D721Med (cell line): Measurements from ENCODE around the gene AVPR2.

Experiments used
- DNase-seq: peaks from one replicate; pipeline ENCODE4 v3.0.0; 2011; ENCODE audit warnings: low spot score; ENCODE audit not compliant: insufficient read length
- FAIRE-seq: peaks from 2 replicates; lab custom pipeline; 2011; peaks lifted over from hg19 to GRCh38; lab: Jason Lieb, UNC
- CTCF ChIP-seq: IDR thresholded peaks from 2 replicates; pipeline ENCODE4 v1.5.1; 2012; ENCODE audit warnings: mild to moderate bottlenecking, control low read depth; ENCODE audit not compliant: insufficient read depth; ENCODE audit errors: missing control alignments

Gene AVPR2

DNA sequence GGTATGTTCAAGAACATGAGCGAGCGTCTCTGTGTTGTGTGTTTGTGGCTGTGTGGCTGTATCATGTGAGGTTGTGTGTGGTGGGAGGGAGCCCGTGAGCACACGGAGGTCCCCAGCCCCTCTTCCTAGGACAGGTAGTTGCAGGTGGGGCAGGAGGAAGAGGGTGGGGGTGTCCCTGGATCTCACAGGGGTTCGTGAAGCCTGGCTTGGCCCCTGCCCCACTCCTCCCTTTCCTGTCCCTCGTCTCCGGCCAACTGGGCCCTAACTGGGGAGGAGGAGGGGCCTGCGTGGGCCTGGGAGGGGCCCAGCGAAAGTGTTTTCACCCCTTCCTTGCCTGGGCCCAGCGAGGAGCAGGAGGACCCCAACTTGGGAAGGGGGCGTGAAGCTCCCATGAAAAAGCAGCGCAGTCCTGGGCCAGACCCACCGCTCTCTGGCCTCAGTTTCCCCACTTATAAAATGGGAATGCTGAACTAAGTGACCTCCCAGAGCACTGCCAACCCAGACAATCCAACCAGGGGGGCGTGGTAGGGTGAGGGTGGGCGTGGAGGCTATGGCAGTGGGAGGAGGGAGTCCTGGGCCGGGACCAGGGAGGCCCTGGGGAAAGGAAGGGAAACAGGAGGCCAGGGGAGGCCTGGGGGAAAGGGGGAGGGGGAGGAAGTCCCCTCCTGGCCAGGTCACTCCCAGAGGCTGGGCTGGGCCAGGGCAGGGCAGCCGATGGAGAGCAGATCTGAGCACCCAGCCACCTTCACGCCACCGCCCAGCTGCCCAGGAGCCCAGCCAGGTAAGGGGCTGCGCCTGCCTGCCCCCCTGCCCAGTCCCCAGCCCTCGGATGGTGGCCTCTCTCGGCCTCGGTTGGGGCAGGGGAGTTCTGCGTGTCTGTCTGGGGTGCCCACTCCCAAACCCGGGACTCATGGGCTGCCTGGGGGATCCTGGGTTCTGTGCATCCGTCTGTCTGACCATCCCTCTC lies at the start of gene AVPR2:
TSS of gene AVPR2 (plus strand) at position 683 of the 967 bp plus-strand sequence. CDS start 473 bp downstream, outside the sequence.
- DNase-seq: no peak
- no peak for TF ChIP-seq CTCF
- FAIRE-seq: no peak

GRCh38 chrX:153854702-153855101 lies 49.8 kb upstream of the AVPR2 start:
- no peak for TF ChIP-seq CTCF
- no peak for FAIRE-seq
- no peak for DNase-seq

- no peak for TF ChIP-seq CTCF
- no peak for DNase-seq
- no peak for FAIRE-seq
These were observed 47.0 kb upstream of the AVPR2 start for GRCh38 chrX:153857348-153857903.

GRCh38 chrX:153861151-153861550 lies 43.3 kb upstream of the AVPR2 start:
- DNase-seq: no peak
- FAIRE-seq: no peak
- no peak for TF ChIP-seq CTCF

- DNase-seq: no peak
- no peak for TF ChIP-seq CTCF
- no peak for FAIRE-seq
These were observed 42.7 kb upstream of the AVPR2 start for GRCh38 chrX:153861733-153862310.

DNA sequence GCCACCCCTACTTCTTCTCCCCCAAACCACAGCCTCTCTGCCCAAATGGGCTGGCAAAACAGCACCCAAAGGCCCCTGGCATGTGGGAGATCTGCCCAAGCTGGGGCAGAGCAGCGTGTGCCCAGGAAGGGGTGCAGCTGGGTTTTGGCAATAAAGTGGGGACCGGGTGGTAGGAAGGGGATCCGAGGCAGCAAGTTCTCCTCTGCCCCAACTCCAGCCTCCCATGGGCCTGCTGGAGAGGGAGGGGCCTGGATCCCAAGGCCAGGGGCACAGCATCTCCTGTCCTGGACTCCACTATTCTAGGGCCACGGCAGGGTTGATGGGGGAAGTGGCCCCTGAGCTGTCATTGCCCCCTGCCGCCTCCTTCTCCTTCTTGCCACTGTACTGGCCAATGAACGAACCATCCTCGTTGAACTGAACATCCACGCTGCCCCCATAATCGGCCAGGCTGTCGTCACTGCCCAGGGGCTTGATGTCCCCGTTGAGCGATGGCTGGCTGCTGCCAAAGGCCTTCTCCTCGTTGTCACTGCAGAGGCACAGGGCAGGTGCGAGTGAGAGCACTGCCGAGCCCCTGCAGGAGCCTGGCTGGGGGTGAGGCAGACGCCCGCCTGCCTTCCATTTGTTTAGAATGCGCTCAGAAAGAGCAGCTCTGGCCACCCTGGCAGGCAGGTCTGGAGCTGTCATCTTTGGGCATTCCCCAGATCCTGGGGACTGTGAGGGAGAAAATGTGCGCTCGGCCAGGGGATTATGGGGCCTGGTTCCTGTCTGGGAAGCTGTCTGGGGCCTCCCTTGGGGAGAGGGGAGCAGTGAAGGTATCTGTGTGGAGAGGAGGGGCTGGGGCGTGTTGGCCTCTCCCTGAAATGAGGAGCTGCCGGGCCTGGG lies 41.9 kb upstream of the AVPR2 start:
- TF ChIP-seq CTCF: no peak
- DNase-seq (no peak), FAIRE-seq (no peak)
